Measurements from ENCODE around the gene OR52E8.

The OR52E8 gene

GRCh38 chr11:5837695-5838094, 19.8 kb downstream of the OR52E8 start:
- TF ChIP-seq, protein P1, sequence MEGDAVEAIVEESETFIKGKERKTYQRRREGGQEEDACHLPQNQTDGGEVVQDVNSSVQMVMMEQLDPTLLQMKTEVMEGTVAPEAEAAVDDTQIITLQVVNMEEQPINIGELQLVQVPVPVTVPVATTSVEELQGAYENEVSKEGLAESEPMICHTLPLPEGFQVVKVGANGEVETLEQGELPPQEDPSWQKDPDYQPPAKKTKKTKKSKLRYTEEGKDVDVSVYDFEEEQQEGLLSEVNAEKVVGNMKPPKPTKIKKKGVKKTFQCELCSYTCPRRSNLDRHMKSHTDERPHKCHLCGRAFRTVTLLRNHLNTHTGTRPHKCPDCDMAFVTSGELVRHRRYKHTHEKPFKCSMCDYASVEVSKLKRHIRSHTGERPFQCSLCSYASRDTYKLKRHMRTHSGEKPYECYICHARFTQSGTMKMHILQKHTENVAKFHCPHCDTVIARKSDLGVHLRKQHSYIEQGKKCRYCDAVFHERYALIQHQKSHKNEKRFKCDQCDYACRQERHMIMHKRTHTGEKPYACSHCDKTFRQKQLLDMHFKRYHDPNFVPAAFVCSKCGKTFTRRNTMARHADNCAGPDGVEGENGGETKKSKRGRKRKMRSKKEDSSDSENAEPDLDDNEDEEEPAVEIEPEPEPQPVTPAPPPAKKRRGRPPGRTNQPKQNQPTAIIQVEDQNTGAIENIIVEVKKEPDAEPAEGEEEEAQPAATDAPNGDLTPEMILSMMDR (conservative IDR thresholded peaks at IDR 0.05) = no peak

DNA sequence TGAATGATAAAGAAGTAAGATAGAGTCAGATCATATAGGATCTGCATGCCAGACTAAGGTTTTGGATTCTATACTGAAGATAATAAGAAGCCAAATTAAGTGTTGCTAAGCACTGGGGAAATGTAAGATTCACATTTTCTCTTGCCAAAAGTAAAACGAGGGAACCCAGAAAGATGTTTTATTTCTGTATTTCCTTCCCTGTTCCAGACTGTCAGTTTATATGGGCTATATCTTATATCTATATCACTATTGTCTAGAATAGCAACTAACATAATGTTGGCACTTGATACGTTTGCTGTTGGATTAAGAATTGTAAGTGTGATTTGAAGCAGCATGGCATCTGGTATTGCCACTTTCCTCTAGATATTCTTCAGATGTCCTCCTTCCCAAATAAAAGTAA, 24.0 kb downstream of the OR52E8 start:
- TF ChIP-seq, protein P1 (conservative IDR thresholded peaks at IDR 0.05) = no peak
- no peak overlapping the region for H3K27ac ChIP-seq

More at GRCh38 chr11:5837695-5838094, 19.8 kb downstream of the OR52E8 start:
- no peak overlapping the region for H3K27ac ChIP-seq

- no peak overlapping the region for H3K27ac ChIP-seq
- TF ChIP-seq, protein P1 (conservative IDR thresholded peaks at IDR 0.05) = no peak
Observed at GRCh38 chr11:5831196-5831829, 26.2 kb downstream of the OR52E8 start.

GRCh38 chr11:5818245-5818886, 39.1 kb downstream of the OR52E8 start:
- TF ChIP-seq, protein P1 (conservative IDR thresholded peaks at IDR 0.05) = no peak
- H3K27ac ChIP-seq = no peak overlapping the region

- TF ChIP-seq, protein P1 (conservative IDR thresholded peaks at IDR 0.05) = no peak
- no peak overlapping the region for H3K27ac ChIP-seq
Observed at GRCh38 chr11:5815534-5815933, 42.0 kb downstream of the OR52E8 start.

GRCh38 chr11:5809905-5810795, 47.3 kb downstream of the OR52E8 start:
- H3K27ac ChIP-seq = no peak overlapping the region
- TF ChIP-seq, protein P1 (conservative IDR thresholded peaks at IDR 0.05) = no peak

DNA sequence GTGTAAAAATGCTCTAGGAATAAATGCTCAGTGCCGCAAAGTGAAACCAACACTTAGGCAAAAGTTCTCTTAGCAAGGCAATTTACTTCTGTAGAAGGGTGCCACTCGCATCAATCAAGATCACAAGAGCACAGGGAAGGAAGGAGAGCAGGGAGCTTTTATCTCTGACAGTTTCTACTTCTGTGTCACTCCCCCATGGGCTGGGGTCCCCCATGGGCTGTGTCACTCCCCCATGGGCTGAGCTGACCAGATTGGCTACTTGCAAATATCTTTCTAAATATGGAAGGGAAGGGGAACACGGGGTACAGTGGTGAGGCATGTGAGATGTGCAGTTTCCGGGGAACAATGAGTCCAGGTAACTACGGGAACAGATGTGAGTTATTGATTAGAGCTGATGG, 48.4 kb downstream of the OR52E8 start:
- no peak overlapping the region for H3K27ac ChIP-seq
- TF ChIP-seq, protein P1 (conservative IDR thresholded peaks at IDR 0.05) = no peak
